Left lung (tissue), 10 donors: ENCODE measurements around the gene TBX15. TPM values are rescaled to one million over a fixed set of nuclear protein-coding genes. Genes with fewer than 3 reads are reported as not detected.

Source experiments
- ATAC-seq: fragments of 200-7000 bp; cut with Tn5 transposase; one replicate; pipeline ENCODE4 v1.9.1; 2020; ENCODE audit warnings: moderate library complexity
- DNase-seq, 4 donors: peaks; one replicate each; pipeline ENCODE4 v3.0.0-alpha.2; 2013 to 2020
- H3K27ac ChIP-seq, 2 donors: fragments of 200-600 bp; sonication (generic) in 1 of 2; one replicate each; pipeline versions ENCODE4 v1.5.0 to v1.8.0; 2020 to 2021
- H3K27me3 ChIP-seq, 2 donors: fragments of 200-600 bp; sonication (generic) in 1 of 2; one replicate each; pipeline versions ENCODE4 v1.5.0 to v1.8.0; 2020 to 2021
- H3K36me3 ChIP-seq, 2 donors: fragments of 200-600 bp; sonication (generic) in 1 of 2; one replicate each; pipeline versions ENCODE4 v1.5.0 to v1.8.0; 2020 to 2021
- H3K4me1 ChIP-seq, 2 donors: fragments of 200-600 bp; one replicate each; pipeline ENCODE4 v1.8.0; 2021
- H3K4me3 ChIP-seq, 2 donors: fragments of 200-600 bp; sonication (generic) in 1 of 2; one replicate each; pipeline versions ENCODE4 v1.5.0 to v1.8.0; 2020 to 2021; ENCODE audit warnings: mild to moderate bottlenecking in 1 of 2
- H3K9me3 ChIP-seq, 2 donors: fragments of 200-600 bp; sonication (generic) in 1 of 2; one replicate each; pipeline versions ENCODE4 v1.5.0 to v1.8.0; 2020 to 2021
- CTCF ChIP-seq, 2 donors: fragments of 200-600 bp; sonication (generic) in 1 of 2; IDR thresholded peaks; one replicate each; pipeline versions ENCODE4 v1.5.0 to v1.8.0; 2021; ENCODE audit warnings: antibody characterized with exemption in 2 of 2
- intact Hi-C, 2 donors: fragments of 100-400 bp; cut with DNase I; formaldehyde crosslinking; loops; one replicate each; pipeline versions ENCODE4 v1.11.2 to v1.14.2; 2022
- polyA plus RNA-seq, 6 donors: library from polyadenylated mRNA; unstranded; fragments of 120-200 nt; gene quantifications; one replicate each; pipeline ENCODE4 v1.2.1, GENCODE V29; 2013; ENCODE audit not compliant: insufficient read length in 6 of 6
- total RNA-seq, 2 donors: library from RNA; stranded (reverse); fragmentation: NEBNext Ultra II Directional; extraction: Animal tissue kit (Norgen Biotek cat#: 25700); gene quantifications; one replicate each; pipeline ENCODE4 v1.2.1, GENCODE V29; 2021
- donor health status: DM: no; HTN: yes; CAD: no.
- donor health status: DM: no; HTN: no; CAD: no.

Gene TBX15
- total and polyA plus RNA-seq, 8 donors, result 0.10 to 1.0 (median 0.34) TPM

GRCh38 chr1:118974661-118975060 is 13.5 kb downstream of the TBX15 start:
- intact Hi-C loops, result no loop called here
- no peak for ATAC-seq
- Histone ChIP-seq H3K4me1 (peaks cover 0 to 6% of the 10 kb centered on the region in 2 donors), H3K4me3 (no peak overlapping the region), H3K9me3 (no peaks in the 10 kb centered on the region), H3K27me3 (peaks cover 27 to 72% of the 10 kb centered on the region in 2 donors), H3K36me3 (no peaks in the 10 kb centered on the region), H3K27ac (no peak overlapping the region)
- TF ChIP-seq CTCF (IDR thresholded peaks at IDR 0.05), result no peak
- no peak for DNase-seq

GRCh38 chr1:118973531-118974137 is 14.5 kb downstream of the TBX15 start:
- Histone ChIP-seq H3K9me3 (no peaks in the 10 kb centered on the region), H3K36me3 (no peaks in the 10 kb centered on the region), H3K4me1 (no peaks in the 10 kb centered on the region), H3K4me3 (no peak overlapping the region), H3K27ac (no peak overlapping the region), H3K27me3 (peaks cover 17 to 62% of the 10 kb centered on the region in 2 donors)
- TF ChIP-seq CTCF (IDR thresholded peaks at IDR 0.05), result no peak
- intact Hi-C loops, result no loop called here
- no peak for ATAC-seq
- no peak for DNase-seq

- Histone ChIP-seq H3K27ac (no peak overlapping the region), H3K36me3 (no peaks in the 10 kb centered on the region), H3K4me3 (no peak overlapping the region), H3K9me3 (no peaks in the 10 kb centered on the region), H3K4me1 (no peaks in the 10 kb centered on the region), H3K27me3 (peaks cover 11 to 56% of the 10 kb centered on the region in 2 donors)
- no peak for DNase-seq
- intact Hi-C loops, result no loop called here
- no peak for ATAC-seq
- TF ChIP-seq CTCF (IDR thresholded peaks at IDR 0.05), result no peak
These were observed 15.1 kb downstream of the TBX15 start for GRCh38 chr1:118973032-118973431.

GRCh38 chr1:118970451-118970850 is 17.7 kb downstream of the TBX15 start:
- TF ChIP-seq CTCF (IDR thresholded peaks at IDR 0.05), result no peak
- H3K36me3 ChIP-seq, result no peaks in the 10 kb centered on the region
- peaks cover 0 to 30% of the 10 kb centered on the region in 2 donors for H3K27me3 ChIP-seq
- ATAC-seq, result no peak
- no peak overlapping the region for H3K27ac ChIP-seq
- H3K9me3 ChIP-seq, result no peaks in the 10 kb centered on the region
- no peak for DNase-seq
- intact Hi-C loops, result no loop called here
- H3K4me1 ChIP-seq, result no peaks in the 10 kb centered on the region
- H3K4me3 ChIP-seq, result no peak overlapping the region

GRCh38 chr1:118963456-118964430 is 24.4 kb downstream of the TBX15 start:
- H3K27ac ChIP-seq, result no peak overlapping the region
- DNase-seq, result no peak
- no peak for TF ChIP-seq CTCF (IDR thresholded peaks at IDR 0.05)

More at GRCh38 chr1:118963456-118964430, 24.4 kb downstream of the TBX15 start:
- no peaks in the 10 kb centered on the region for H3K36me3 ChIP-seq
- H3K4me3 ChIP-seq, result no peak overlapping the region
- no peaks in the 10 kb centered on the region for H3K4me1 ChIP-seq
- no peaks in the 10 kb centered on the region for H3K9me3 ChIP-seq
- peak; percentile 41 for ATAC-seq
- H3K27me3 ChIP-seq, result no peaks in the 10 kb centered on the region
- intact Hi-C loops, result no loop called here
